ENCODE results near the gene KIF26B.

KIF26B gene

GRCh38 chr1:245475126-245475525 is 320.3 kb downstream of the KIF26B start:
- DNase-seq: no peak

GRCh38 chr1:245475961-245476516 is 321.3 kb downstream of the KIF26B start:
- peak in 1 of 2 donors; percentile 35 for DNase-seq

- DNase-seq: no peak
Observed at GRCh38 chr1:245477941-245478340, 323.2 kb downstream of the KIF26B start.

GRCh38 chr1:245480393-245481120 is 325.8 kb downstream of the KIF26B start:
- DNase-seq: peak; percentile 43 to 58

- DNase-seq: no peak
Observed at GRCh38 chr1:245481261-245481660, 326.5 kb downstream of the KIF26B start.

- DNase-seq: no peak
Observed at GRCh38 chr1:245483247-245483646, 328.5 kb downstream of the KIF26B start.

- DNase-seq: no peak
Observed at GRCh38 chr1:245484176-245484575, 329.4 kb downstream of the KIF26B start.

GRCh38 chr1:245485996-245486395 is 331.2 kb downstream of the KIF26B start:
- DNase-seq: peak; percentile 55 to 63

- DNase-seq: peak in 1 of 2 donors; percentile 39
Observed at GRCh38 chr1:245486775-245487470, 332.1 kb downstream of the KIF26B start.

GRCh38 chr1:245488346-245489129 is 333.8 kb downstream of the KIF26B start:
- no peak for DNase-seq

- no peak for DNase-seq
Observed at GRCh38 chr1:245489838-245490237, 335.1 kb downstream of the KIF26B start.

- DNase-seq: peak; percentile 41 to 51
Observed at GRCh38 chr1:245493029-245493428, 338.2 kb downstream of the KIF26B start.

GRCh38 chr1:245495681-245496080 is 340.9 kb downstream of the KIF26B start:
- DNase-seq: no peak

GRCh38 chr1:245500546-245500945 is 345.8 kb downstream of the KIF26B start:
- DNase-seq: peak in 1 of 2 donors; percentile 2

- DNase-seq: peak; percentile 26 to 29
Observed at GRCh38 chr1:245501633-245502032, 346.8 kb downstream of the KIF26B start.

- no peak for DNase-seq
Observed at GRCh38 chr1:245503548-245503947, 348.8 kb downstream of the KIF26B start.

GRCh38 chr1:245510144-245510543 is 355.4 kb downstream of the KIF26B start:
- DNase-seq: no peak

GRCh38 chr1:245512181-245512888 is 357.6 kb downstream of the KIF26B start:
- DNase-seq: no peak

GRCh38 chr1:245512980-245513578 is 358.3 kb downstream of the KIF26B start:
- DNase-seq: peak; percentile 27 to 48

- DNase-seq: peak; percentile 46 to 50
Observed at GRCh38 chr1:245516284-245516759, 361.5 kb downstream of the KIF26B start.

- DNase-seq: no peak
Observed at GRCh38 chr1:245520611-245521010, 365.8 kb downstream of the KIF26B start.

- DNase-seq: no peak
Observed at GRCh38 chr1:245526141-245526540, 371.4 kb downstream of the KIF26B start.

All from inflammatory macrophage (primary cell).